Measurements from ENCODE around the gene PICK1.

Gene PICK1

DNA sequence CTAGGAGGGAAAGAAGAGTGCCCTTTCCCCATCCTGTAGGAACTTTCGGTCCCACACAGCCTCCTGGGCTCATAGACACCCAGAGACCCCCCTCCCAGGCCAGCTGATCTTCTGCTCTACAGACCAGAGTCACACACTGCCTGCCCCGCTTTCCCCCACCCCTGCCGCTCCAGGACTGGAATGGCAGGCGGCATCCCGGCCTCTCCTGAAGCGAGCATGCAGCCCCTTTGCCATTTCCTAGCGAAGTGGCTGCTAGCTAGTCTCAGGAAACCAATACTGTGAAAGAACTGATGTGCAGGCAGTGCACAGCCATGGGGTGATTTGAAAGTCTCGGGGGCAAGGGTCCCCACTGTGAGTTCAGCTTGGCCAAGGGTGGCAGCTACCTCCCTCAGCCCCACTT is 8.3 kb downstream of the PICK1 start:
- TF ChIP-seq, protein P1, sequence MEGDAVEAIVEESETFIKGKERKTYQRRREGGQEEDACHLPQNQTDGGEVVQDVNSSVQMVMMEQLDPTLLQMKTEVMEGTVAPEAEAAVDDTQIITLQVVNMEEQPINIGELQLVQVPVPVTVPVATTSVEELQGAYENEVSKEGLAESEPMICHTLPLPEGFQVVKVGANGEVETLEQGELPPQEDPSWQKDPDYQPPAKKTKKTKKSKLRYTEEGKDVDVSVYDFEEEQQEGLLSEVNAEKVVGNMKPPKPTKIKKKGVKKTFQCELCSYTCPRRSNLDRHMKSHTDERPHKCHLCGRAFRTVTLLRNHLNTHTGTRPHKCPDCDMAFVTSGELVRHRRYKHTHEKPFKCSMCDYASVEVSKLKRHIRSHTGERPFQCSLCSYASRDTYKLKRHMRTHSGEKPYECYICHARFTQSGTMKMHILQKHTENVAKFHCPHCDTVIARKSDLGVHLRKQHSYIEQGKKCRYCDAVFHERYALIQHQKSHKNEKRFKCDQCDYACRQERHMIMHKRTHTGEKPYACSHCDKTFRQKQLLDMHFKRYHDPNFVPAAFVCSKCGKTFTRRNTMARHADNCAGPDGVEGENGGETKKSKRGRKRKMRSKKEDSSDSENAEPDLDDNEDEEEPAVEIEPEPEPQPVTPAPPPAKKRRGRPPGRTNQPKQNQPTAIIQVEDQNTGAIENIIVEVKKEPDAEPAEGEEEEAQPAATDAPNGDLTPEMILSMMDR (IDR thresholded peaks at IDR 0.05; ENCODE audit: extremely low read depth, missing control alignments) = no peak
- no peak for DNase-seq (ENCODE audit: low spot score)

DNA sequence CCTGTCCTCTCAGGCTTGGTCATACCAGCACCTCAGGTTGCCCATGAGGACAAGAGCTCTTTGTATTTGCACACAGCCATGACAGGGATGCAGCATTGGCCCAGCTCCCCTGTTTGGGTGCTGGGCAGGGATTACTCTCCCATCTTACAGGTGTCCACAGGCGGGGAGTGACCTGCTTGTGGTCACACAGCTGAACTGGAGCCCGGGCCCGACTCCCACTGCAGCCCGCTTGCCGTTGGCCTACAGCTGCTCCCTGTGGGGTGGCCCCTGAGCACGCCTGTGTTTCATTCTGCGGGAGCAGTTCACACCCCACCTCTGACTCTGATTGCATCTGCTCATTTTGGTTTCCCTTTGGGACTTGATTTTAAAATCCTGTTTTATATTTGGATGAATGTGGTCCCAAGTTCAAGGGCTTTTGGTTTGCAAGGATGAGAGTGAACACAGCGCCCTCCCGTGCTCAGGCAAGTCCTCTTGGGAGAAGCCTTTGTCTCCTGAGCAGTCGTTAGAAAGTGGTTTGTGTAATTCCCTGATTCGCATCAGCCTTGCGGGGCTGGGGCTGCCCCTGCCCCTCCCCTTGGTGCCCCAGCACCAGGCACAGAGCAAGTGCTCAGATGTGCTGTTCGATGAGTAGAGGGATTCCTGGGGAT is 9.3 kb downstream of the PICK1 start:
- TF ChIP-seq, protein P1 (IDR thresholded peaks at IDR 0.05; ENCODE audit: extremely low read depth, missing control alignments) = no peak
- no peak for DNase-seq (ENCODE audit: low spot score)

DNA sequence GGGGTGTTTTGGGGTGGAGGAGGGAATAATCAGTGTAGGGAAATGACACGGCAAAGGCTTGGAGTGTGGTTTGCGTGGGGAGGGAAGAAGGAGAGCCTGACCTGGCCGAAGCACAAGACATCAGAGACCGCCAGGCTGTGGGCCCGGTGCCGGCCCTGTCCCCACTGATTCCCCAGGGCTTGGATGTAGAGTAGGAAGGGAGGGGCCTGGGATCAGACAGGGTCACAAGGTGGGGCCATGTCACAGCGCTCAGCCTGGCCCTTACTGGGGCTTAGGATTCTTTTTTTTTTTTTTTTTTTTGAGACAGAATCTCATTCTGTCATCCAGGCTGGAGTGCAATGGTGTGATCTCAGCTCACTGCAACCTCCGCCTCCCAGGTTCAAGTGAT is 9.8 kb downstream of the PICK1 start:
- TF ChIP-seq, protein P1 (IDR thresholded peaks at IDR 0.05; ENCODE audit: extremely low read depth, missing control alignments) = no peak
- DNase-seq (ENCODE audit: low spot score) = no peak

DNA sequence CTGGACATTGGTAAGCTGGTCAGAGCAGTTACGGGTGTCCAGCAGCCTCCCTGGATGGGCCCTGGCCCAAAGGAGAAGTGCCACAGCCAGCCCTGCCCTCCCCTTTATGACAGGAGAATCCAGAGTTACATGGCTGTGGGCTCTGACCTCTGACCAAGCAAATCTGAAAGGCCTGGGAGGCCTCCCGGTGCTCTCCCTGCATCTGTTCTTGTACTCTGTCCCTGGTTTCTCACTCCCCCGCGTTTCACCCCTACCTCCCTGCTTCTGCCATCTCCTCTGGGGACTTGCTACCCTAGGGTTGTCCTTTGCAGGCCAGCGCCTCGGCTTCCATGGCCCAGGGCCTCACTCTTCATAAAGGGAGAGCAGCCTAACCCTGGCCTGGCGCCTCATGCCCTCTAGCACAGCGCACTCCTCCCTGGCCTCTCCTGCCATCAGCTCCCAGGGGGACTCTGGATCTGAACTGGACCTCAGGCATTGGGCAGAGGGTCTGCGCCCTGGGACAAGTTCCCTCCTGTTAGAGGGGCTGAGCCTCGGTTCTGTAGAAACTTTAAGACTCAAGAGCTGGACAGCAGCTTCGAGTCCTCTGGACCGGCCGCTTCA is 10.7 kb downstream of the PICK1 start:
- DNase-seq (ENCODE audit: low spot score) = no peak
- TF ChIP-seq, protein P1 (IDR thresholded peaks at IDR 0.05; ENCODE audit: extremely low read depth, missing control alignments) = no peak

DNA sequence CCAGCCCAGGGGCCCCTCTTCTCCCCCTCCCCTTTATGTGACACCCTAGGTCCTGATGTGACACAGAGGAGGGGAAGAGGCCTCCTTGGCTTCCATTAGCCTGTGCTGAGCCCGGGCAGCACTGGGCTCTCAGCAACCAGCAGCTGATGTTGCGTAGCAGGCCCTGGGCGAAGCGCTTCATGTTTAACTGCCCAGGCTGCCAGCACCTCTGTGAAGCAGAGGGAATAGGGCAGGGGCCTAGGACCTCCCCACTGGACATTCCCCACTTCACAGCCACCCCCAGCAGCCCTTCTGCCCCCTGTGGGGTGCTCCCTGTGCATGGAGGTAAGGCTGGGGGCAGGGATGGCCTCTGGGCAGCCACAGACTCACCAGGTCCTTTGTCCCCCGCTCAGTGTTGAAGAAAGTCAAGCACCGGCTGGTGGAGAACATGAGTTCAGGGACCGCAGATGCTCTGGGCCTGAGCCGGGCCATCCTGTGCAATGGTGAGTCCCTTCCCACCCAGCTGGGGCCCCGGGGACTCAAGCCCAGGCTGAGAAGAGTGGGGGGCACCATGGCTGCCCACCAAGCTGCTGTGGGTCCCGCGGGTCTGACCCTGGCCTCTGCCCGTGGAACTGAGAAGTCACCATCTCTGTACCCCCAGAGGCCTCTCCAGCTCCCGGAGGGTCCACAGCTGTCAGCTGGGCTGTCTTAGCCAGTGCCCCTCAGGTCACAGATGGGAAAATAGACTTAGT is 11.6 kb downstream of the PICK1 start:
- TF ChIP-seq, protein P1 (IDR thresholded peaks at IDR 0.05; ENCODE audit: extremely low read depth, missing control alignments) = no peak
- DNase-seq (ENCODE audit: low spot score) = no peak

DNA sequence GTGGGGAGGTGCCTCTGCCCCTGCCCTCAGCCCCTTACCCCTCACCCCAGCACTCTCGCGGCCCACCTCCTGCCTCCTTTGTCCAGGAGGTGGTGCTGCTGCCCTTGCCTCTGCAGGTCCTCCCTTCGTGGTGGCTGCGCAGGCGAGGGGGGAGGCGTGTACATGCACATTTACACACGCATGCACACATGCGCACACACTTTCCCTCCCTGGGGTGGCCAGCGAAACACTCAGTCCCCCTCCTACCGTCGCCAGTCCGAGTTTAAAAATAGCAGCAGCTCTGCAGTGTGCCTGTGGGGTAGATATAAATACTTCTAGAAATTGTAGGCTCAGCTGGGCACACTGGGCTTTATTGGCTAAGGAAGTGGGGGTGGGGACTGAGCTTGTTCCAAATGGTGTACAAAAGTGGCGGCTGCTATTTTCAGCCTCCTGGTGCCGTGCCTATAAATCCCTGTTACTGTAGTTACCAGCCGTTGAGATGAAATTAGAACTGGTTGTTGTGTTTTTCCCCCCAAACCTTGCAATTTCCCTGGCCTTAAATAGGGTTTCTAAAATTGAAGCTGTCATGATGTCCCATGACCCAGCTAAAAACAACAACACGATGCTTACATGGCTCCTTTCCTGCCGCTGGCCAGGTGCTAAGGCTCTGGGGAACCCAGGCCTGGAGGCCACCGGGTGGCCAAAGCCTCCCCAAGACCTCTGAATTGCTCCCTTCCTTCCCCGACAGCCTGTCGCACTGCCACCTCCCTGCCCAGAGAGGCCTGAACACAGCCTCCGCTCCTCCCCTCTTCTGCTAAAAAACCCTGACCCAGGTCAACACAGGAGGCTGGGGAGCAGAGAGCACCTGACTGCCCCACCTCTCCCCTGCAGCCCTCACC is 12.4 kb downstream of the PICK1 start:
- TF ChIP-seq, protein P1 (IDR thresholded peaks at IDR 0.05; ENCODE audit: extremely low read depth, missing control alignments) = peak; percentile 11
- no peak for DNase-seq (ENCODE audit: low spot score)

Measured in GM20000 (cell line).